Mesothelial cell of epicardium (in vitro differentiated cells): ENCODE measurements around the gene TADA2B. TPM values are rescaled to one million over a fixed set of nuclear protein-coding genes. Genes with fewer than 3 reads are reported as not detected.

Experiments
- DNase-seq, 2 experiments: peaks; one replicate each; pipeline ENCODE4 v3.0.0; 2021; ENCODE audit warnings: low spot score in 2 of 2; ENCODE audit not compliant: unreplicated experiment in 2 of 2
- H3K27ac Mint-ChIP-seq: 2 replicates; pipeline ENCODE4 v1.8.0; 2021; ENCODE audit warnings: mixed read lengths
- H3K27me3 Mint-ChIP-seq: 2 replicates; pipeline ENCODE4 v1.8.0; 2021; ENCODE audit warnings: low read depth, mixed read lengths
- H3K36me3 Mint-ChIP-seq: 2 replicates; pipeline ENCODE4 v1.8.0; 2021; ENCODE audit warnings: mixed read lengths
- H3K4me1 Mint-ChIP-seq: 2 replicates; pipeline ENCODE4 v1.8.0; 2021; ENCODE audit warnings: mixed read lengths
- H3K4me3 Mint-ChIP-seq: 2 replicates; pipeline ENCODE4 v1.8.0; 2021; ENCODE audit warnings: mild to moderate bottlenecking, moderate library complexity, mixed read lengths
- H3K9me3 Mint-ChIP-seq: 2 replicates; pipeline ENCODE4 v1.8.0; 2021; ENCODE audit warnings: mixed read lengths
- CTCF ChIP-seq: fragments of 200-600 bp; sonication (generic); IDR thresholded peaks from one replicate; pipeline ENCODE4 v1.5.0; 2021; ENCODE audit warnings: antibody characterized with exemption; ENCODE audit not compliant: unreplicated experiment
- total RNA-seq: library from RNA; stranded (reverse); gene quantifications from 3 replicates; pipeline ENCODE4 v1.2.1, GENCODE V29; 2021

The TADA2B gene
- total RNA-seq, 1 donor from 2014 or later: 17.4 TPM

DNA sequence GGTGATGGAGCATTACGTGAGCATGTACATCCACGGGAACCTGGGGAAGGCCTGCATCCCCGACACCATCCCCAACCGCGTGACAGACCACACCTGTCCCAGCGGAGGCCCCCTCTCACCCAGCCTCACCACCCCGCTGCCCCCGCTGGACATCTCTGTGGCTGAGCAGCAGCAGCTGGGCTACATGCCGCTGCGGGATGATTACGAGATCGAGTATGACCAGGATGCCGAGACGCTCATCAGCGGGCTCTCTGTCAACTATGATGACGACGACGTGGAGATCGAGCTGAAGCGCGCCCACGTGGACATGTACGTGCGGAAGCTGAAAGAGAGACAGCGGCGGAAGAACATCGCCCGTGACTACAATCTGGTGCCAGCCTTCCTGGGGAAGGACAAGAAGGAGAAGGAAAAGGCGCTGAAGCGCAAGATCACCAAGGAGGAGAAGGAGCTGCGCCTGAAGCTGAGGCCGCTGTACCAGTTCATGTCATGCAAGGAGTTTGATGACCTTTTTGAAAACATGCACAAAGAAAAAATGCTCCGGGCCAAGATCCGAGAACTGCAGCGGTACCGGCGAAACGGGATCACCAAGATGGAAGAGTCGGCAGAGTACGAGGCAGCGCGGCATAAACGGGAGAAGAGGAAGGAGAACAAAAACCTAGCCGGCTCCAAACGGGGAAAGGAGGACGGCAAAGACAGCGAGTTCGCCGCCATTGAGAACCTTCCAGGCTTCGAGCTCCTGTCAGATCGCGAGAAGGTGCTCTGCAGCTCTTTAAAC is 11.1 kb downstream of the TADA2B start:
- no peaks in the 10 kb centered on the region for H3K9me3 Mint-ChIP-seq
- peaks cover 2% of the 10 kb centered on the region for H3K4me1 Mint-ChIP-seq
- DNase-seq: no peak
- H3K4me3 Mint-ChIP-seq: no peak overlapping the region
- H3K36me3 Mint-ChIP-seq: peaks cover 14% of the 10 kb centered on the region
- no peaks in the 10 kb centered on the region for H3K27me3 Mint-ChIP-seq
- H3K27ac Mint-ChIP-seq: no peak overlapping the region
- TF ChIP-seq CTCF: no peak

DNA sequence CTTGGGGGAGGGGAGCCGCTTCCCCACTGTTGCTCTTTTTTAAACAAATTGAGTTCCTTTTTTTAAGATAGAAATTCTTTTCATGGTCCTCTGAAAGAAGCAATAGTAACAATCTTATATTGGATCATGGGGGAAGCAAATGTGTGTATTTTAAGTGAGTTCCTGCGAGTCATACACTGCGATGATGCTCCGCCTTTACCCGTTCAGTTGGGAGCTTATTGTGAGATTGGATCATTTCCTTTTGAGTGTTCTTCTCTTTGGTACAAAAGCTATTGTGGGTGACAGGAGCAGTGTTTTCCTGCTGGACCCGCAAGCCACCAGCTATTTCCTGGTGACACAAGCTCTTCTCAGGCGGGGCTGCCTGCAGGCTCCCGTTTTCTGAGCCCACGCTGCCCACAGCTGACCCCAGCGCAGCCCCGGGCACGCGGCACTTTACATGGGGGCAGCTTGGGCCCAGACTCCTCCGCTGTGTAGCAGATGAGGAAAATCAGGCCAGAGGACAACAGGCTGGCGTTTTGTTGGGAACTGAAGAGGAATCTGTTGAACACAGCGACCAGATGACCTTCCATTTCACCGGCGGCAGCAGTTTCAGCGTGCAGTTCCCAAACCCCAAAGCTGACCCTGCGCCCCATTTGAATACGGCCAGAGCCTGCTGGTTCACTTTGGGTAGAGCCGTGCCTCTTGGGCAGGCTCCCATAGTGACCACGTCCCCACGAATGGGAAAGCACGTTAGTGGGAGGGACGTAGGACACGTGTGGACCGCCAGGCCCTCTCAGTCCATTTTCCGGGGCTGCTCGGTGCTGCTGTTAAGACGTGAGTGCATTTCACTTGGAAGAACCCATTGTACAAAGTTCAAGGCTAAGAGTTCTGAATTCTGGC is 12.2 kb downstream of the TADA2B start:
- Mint-ChIP-seq H3K4me3 (no peak overlapping the region), H3K9me3 (no peaks in the 10 kb centered on the region), H3K27me3 (no peaks in the 10 kb centered on the region), H3K27ac (no peak overlapping the region), H3K4me1 (peaks cover 2% of the 10 kb centered on the region), H3K36me3 (peaks cover 16% of the 10 kb centered on the region)
- DNase-seq: no peak
- no peak for TF ChIP-seq CTCF

DNA sequence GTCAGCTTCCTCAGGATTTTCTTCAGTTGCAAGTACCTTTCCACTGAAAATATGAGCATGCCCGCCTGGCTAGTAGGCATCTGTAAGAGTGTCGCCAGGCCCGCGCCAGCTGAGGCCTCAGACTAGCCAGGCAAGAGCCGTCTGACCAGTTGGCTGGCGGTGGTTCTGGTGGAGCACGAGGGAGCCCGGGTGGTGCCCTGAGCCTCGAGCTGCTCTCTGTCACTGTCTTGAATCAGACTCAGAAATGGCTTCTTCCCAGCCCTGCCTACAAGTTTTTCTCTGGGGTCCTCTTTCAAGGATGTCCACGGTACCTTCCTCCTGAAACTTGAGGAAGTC is 12.8 kb downstream of the TADA2B start:
- Mint-ChIP-seq H3K4me1 (peaks cover 2% of the 10 kb centered on the region), H3K4me3 (no peak overlapping the region), H3K27me3 (no peaks in the 10 kb centered on the region), H3K27ac (no peak overlapping the region), H3K36me3 (peaks cover 17% of the 10 kb centered on the region), H3K9me3 (no peaks in the 10 kb centered on the region)
- no peak for TF ChIP-seq CTCF
- no peak for DNase-seq

- TF ChIP-seq CTCF: no peak
- no peak for DNase-seq
- Mint-ChIP-seq H3K27me3 (no peaks in the 10 kb centered on the region), H3K36me3 (peaks cover 34% of the 10 kb centered on the region), H3K4me1 (no peaks in the 10 kb centered on the region), H3K9me3 (no peaks in the 10 kb centered on the region), H3K27ac (no peak overlapping the region), H3K4me3 (no peak overlapping the region)
Measured at GRCh38 chr4:7058792-7059191, 15.6 kb downstream of the TADA2B start.

- no peak for TF ChIP-seq CTCF
- no peak overlapping the region for H3K4me3 Mint-ChIP-seq
- no peaks in the 10 kb centered on the region for H3K27me3 Mint-ChIP-seq
- peaks cover 30% of the 10 kb centered on the region for H3K36me3 Mint-ChIP-seq
- DNase-seq: no peak
- no peak overlapping the region for H3K27ac Mint-ChIP-seq
- no peaks in the 10 kb centered on the region for H3K9me3 Mint-ChIP-seq
- H3K4me1 Mint-ChIP-seq: no peaks in the 10 kb centered on the region
Measured at GRCh38 chr4:7059662-7060061, 16.5 kb downstream of the TADA2B start.
